D721Med (cell line): ENCODE measurements around the gene ARHGEF33.

ENCODE experiments used
- DNase-seq: peaks from one replicate; pipeline ENCODE4 v3.0.0; 2011; ENCODE audit warnings: low spot score; ENCODE audit not compliant: insufficient read length
- FAIRE-seq: peaks from 2 replicates; lab custom pipeline; 2011; peaks lifted over from hg19 to GRCh38; lab: Jason Lieb, UNC
- CTCF ChIP-seq: IDR thresholded peaks from 2 replicates; pipeline ENCODE4 v1.5.1; 2012; ENCODE audit warnings: mild to moderate bottlenecking, control low read depth; ENCODE audit not compliant: insufficient read depth; ENCODE audit errors: missing control alignments

The ARHGEF33 gene

GRCh38 chr2:38889045-38889444, 630 bp upstream of the ARHGEF33 start:
- FAIRE-seq (no peak), DNase-seq (no peak)
- no peak for TF ChIP-seq CTCF

GRCh38 chr2:38892819-38893218, 3.1 kb downstream of the ARHGEF33 start:
- DNase-seq (no peak), FAIRE-seq (no peak)
- TF ChIP-seq CTCF = no peak

GRCh38 chr2:38898256-38898655, 8.6 kb downstream of the ARHGEF33 start:
- no peak for FAIRE-seq
- TF ChIP-seq CTCF = no peak
- no peak for DNase-seq

- no peak for FAIRE-seq
- DNase-seq = no peak
- TF ChIP-seq CTCF = no peak
Observed at GRCh38 chr2:38900726-38901125, 11.1 kb downstream of the ARHGEF33 start.

- DNase-seq (no peak), FAIRE-seq (no peak)
- no peak for TF ChIP-seq CTCF
Observed at GRCh38 chr2:38905251-38905650, 15.6 kb downstream of the ARHGEF33 start.

- DNase-seq (no peak), FAIRE-seq (no peak)
- TF ChIP-seq CTCF = no peak
Observed at GRCh38 chr2:38907242-38907641, 17.6 kb downstream of the ARHGEF33 start.

GRCh38 chr2:38907743-38908562, 18.3 kb downstream of the ARHGEF33 start:
- FAIRE-seq (no peak), DNase-seq (no peak)
- TF ChIP-seq CTCF = no peak
